HG02938 (cell line): ENCODE measurements around the gene PFDN1.

ENCODE experiments used
- ATAC-seq: cut with Tn5 transposase; IDR thresholded peaks from one replicate; pipeline ENCODE4 v1.9.1; 2021; ENCODE audit warnings: mild to moderate bottlenecking, moderate library complexity; ENCODE audit not compliant: unreplicated experiment

PFDN1 gene

GRCh38 chr5:140298183-140298601 is 4.7 kb downstream of the PFDN1 start:
- no peak for ATAC-seq

- ATAC-seq = no peak
These were observed 5.6 kb downstream of the PFDN1 start for GRCh38 chr5:140297283-140297682.

DNA sequence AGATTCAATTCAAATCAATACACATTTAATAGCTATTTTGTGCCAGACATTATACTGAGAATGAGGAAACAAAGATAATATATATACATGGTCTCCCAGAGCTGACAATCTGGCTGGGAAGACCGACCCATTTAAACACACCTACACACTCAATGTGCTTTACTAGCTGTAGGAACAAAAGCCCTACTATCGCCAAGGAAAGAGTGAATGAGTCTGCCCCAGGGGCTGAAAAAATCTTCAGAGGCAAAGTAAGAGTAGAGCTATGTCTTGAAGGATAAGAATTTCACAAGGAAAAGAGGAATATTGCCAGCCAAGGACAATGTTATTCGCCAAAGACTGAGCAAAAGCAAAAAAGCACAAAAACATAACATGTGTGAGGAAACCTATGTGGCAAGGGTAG is 6.6 kb downstream of the PFDN1 start:
- no peak for ATAC-seq

- ATAC-seq = no peak
These were observed 7.5 kb downstream of the PFDN1 start for GRCh38 chr5:140295414-140295813.

DNA sequence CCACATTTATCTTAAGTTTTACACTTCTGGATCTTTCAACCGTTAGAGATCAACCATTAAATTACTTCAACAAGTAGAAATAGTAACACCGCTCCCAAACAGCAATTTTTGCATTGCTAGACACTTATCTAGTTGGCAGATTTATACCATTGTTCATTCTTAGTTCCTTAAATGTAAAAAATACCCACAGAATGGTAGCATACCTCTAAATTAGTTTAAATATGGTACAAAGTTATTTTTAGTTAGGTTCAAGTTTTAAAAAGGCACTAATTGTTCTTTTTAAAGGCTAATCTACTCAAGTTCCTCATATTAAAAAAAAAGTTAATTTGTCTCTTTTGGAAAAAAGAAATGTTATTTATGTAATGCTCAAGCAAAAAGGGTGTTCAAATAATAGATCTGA is 8.1 kb downstream of the PFDN1 start:
- ATAC-seq = no peak

- no peak for ATAC-seq
These were observed 9.1 kb downstream of the PFDN1 start for GRCh38 chr5:140293849-140294100.

DNA sequence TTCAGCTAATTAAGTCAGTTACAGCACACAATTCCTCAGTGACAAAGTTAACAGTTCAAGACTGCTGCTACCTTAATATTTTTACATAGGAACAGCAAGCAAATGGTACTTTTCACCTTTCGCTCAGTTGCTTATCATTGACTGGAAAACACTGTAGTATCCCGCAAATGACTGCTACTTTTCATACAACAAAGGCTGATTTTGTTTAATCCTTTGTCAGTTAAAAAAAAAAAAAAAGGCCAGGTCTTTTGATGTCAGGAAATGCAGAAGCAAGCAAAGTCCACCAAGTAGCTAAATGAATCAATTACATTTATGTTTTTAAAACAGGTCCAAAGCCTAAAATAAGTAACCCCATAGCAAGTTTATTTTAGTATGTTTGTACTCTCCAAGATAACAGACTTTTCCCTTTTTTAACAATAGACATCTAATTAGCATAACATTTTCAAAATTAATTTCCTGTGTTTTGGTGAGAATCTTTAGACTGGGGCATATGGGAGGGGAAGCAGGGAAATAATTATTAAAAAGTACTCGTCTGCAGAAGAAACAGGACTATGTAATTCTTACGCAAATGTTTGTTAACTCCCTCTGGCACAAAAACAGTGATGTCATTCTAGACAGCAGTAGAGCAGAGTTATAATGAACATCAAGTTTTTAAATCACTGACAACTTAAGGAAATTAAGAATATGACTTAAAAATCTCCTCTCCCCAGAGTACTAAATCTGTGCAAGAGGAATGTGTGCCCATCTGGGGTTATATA is 9.6 kb downstream of the PFDN1 start:
- ATAC-seq = no peak

DNA sequence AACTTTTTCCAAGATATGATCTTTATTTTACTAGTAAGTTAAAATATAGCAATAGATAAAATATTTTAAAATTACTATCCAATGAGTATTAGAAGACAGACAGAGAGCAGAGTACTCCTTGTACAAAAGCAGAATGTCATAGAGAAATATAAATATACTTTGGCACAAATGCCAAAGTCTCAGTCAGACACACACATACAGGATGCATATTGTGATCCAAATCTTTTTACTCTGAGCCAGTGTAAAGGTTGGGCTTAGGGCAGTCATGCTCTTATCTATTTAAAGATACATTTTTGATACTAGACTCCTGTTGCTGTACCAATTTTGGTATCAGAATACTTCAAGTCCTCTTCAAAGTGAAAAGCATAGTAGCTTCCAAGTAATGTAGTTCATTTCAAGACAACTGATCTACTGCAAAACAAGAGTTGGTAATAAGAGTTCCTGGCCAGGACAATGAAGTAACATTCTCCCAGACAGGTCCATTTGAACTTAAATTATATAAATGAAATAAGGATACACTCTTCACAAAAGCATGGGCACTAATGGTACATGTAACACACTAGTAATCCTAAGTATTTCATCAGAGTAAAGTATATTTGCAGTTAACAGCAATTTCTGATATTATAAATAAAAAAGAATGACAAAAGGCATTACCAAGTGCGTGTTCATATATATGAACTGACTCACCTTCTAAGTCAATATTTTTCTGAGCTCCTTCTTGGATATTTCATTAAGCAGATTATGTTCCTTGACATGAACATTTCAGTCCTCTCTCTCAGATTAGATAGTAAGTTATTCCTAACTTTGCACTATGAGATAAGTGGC is 10.5 kb downstream of the PFDN1 start:
- ATAC-seq = no peak

DNA sequence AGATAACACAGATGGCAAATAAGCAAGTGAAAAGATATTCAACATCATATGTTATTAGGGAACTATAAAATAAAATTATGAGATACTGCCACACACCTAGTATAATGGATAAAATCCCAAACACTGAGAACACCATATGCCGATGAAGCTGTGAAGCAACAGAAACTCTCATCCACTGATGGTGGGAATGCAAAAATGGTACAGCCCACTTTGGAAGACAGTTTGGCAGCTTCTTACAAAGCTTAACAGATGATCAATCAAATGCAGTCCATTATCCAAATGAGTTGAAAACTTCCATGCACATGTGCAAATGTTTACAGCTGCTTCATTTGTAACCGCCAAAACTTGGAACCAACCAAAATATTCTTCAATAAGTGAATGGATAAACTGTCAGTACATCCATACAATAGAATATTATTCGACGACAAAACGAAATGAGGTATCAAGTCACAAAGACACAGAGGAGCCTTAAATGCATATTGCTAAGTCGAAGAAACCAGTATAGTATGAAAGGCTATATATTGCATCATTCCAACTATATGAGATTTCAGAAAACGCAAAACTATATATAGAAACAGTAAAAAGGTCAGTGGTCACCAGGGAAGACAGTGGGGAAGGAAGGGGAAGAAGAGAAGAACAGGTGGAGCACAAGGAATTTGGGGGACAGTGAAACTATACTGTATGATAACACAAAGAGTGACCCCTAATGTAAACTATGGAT is 14.9 kb downstream of the PFDN1 start:
- no peak for ATAC-seq

DNA sequence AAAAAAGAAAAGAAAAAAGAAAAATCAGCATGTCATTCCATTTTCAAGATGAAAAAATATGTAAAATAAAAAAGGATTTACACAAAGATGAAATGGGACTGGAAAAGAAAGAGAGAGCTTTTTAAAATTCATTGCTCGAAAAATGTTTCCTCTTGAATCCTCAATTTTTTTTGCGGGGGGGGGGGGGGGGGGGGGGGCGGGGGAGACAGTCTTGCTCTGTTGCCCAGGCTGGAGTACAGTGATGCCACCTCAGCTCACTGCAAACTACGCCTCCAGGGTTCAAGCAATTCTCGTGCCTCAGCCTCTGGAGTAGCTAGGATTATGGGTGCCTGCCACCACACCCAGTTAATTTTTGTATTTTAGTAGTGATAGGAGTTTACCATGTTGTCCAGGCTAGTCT is 16.5 kb downstream of the PFDN1 start:
- no peak for ATAC-seq

DNA sequence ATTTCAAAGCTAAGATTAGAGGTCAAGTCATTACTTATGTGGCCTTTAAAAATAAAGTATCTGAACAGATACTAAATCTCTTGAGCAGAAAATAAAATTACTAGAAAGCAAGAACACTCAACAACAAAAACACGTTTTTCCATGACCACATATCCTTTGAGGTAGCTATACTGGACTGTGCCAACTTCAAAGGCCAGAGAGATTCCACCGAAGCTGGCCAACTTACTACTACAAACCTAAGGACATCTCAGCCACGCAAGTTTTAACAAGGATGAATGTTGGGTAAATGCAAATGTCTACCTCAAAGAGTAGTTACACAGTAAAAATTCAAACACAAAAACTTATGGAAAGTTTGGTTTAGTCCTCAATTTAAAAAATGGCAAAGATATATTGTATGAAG is 18.9 kb downstream of the PFDN1 start:
- ATAC-seq = no peak

DNA sequence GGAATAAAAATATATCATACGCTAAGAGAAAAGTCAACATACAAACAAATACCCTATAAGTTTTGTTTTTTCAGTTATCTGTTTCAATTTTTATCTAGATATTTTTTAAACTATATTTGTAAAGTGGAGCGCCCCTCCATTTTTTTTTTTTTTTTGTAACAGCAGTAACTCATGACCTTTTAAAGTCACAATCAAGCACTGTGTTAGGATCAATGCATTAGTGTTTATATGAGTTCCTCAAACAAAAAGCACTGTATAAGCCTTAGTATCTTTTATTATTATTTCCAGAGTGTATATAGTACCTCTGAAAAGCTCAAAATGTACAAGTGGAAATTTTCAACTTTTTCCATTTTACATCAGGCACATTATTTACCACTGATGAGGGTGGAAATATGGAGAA is 20.6 kb downstream of the PFDN1 start:
- no peak for ATAC-seq

DNA sequence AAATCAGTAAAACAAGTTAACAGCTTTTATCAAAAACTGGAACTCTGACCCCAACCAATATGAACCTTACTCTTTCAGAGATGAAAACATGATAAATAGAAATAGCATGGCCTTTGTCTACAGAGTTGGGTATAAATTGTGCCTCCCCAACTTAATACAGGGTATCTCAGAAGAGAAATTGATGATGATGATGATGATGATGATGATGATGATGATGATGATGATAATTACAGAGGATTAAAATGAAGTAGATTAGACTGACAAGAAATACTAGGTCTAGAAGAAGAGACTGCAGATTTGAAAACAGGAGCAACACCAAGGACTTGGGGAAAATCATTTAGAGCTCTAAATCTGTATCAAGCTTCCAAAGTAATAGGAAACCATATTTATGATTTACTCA is 27.1 kb downstream of the PFDN1 start:
- ATAC-seq = no peak

GRCh38 chr5:140273401-140273877 is 29.5 kb downstream of the PFDN1 start:
- ATAC-seq = no peak

- ATAC-seq = no peak
These were observed 32.9 kb downstream of the PFDN1 start for GRCh38 chr5:140270008-140270407.

DNA sequence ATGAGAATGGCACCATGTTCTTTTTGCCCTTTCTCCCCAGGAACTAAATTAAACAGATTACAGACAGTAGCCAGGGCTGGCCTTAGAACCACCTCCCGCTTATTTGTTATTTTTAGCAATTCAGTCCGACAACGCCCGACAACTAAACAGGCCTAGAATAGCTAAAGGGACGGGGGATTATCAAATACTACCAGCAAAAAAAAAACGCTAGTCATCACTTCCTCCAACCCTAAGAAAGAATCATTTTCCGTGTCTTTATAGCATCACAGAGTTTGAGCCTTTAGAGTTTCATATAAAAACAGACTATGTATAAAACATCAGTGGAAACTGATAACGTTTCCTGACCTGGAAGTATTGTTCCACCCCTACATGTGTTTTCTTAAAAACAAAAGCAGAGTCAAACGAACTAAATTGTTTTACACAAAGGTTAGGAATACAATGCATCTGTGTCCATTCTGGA is 35.3 kb downstream of the PFDN1 start:
- no peak for ATAC-seq

DNA sequence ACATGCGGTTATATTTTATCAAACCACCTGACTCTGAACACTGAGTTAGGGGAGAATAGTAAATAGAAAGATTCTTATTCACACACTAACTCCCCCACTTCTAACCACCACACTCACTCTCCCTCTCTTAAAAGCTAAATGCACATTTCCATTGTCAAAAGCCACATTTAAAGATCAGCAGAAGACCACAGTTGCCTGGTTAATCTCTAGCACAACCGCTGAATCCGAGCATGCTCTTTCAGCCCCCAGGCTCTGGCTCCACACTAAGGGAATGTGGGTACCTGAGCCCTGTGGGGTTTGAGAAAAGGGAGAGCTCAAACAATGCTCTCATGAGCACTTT is 35.7 kb downstream of the PFDN1 start:
- no peak for ATAC-seq

- no peak for ATAC-seq
These were observed 36.3 kb downstream of the PFDN1 start for GRCh38 chr5:140266471-140267200.

DNA sequence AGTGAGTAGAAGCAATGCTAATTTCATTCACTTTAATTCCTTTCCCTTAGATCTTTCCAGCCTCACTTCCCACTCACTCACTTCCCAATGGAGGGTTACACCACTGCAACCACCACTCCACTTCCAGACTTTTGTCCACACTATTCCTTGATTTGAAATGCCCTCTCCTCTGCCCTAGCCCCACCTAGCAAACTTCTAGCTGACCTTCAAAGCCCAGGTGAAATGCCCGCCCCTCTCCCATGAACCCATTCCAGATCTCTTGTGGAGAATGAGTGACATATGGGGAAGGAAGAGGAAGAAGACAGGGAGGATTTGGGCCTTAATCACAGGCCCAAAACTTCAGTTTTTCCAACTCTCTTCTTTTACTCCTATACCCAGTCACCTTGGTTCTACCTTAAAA is 37.1 kb downstream of the PFDN1 start:
- no peak for ATAC-seq

GRCh38 chr5:140262839-140263238 is 40.1 kb downstream of the PFDN1 start:
- ATAC-seq = no peak

GRCh38 chr5:140262221-140262620 is 40.7 kb downstream of the PFDN1 start:
- ATAC-seq = no peak
